Calu3 (cell line): ENCODE measurements around the gene F12. TPM values are rescaled to one million over a fixed set of nuclear protein-coding genes. Genes with fewer than 3 reads are reported as not detected.
A peak's percentile ranks its signal among the peaks of the same experiment; 100 is the strongest.

Experiments used
- BruUV-seq: library from RNA; stranded (reverse); fragments of 400-500 nt; replicated peaks from 2 replicates; lab custom pipeline; 2021; lab: Mats Ljungman, UMichigan
- CTCF ChIA-PET: fragments of 300-600 bp; sonication (Branson Sonifier 250); formaldehyde crosslinking; loops from one replicate; lab custom pipeline; 2022; ENCODE audit warnings: antibody characterized with exemption; lab: Charles Lee
- DNase-seq: peaks from one replicate; pipeline ENCODE4 v3.0.0; 2022
- H3K27ac Mint-ChIP-seq: one replicate; pipeline ENCODE4 v1.8.0; 2022; ENCODE audit warnings: mixed read lengths; ENCODE audit not compliant: unreplicated experiment
- H3K27me3 Mint-ChIP-seq: one replicate; pipeline ENCODE4 v1.8.0; 2022; ENCODE audit warnings: mixed read lengths; ENCODE audit not compliant: unreplicated experiment
- H3K36me3 Mint-ChIP-seq: one replicate; pipeline ENCODE4 v1.8.0; 2022; ENCODE audit warnings: mild to moderate bottlenecking, moderate library complexity, mixed read lengths; ENCODE audit not compliant: insufficient read depth, unreplicated experiment
- H3K4me1 Mint-ChIP-seq: one replicate; pipeline ENCODE4 v1.8.0; 2022; ENCODE audit warnings: mild to moderate bottlenecking, low read depth, mixed read lengths; ENCODE audit not compliant: unreplicated experiment
- H3K4me3 Mint-ChIP-seq: one replicate; pipeline ENCODE4 v1.8.0; 2022; ENCODE audit warnings: mild to moderate bottlenecking, low read depth, moderate library complexity, mixed read lengths; ENCODE audit not compliant: unreplicated experiment
- H3K9me3 Mint-ChIP-seq: one replicate; pipeline ENCODE4 v1.8.0; 2022; ENCODE audit warnings: low read depth, mixed read lengths; ENCODE audit not compliant: unreplicated experiment
- intact Hi-C: fragments of 100-400 bp; cut with micrococcal nuclease; formaldehyde crosslinking; loops from one replicate; pipeline ENCODE4 v1.10.0; 2022; ENCODE audit not compliant: unreplicated experiment
- total RNA-seq: library from RNA; stranded (reverse); gene quantifications from 2 replicates; pipeline ENCODE4 v1.2.3, GENCODE V29; 2022
- TF ChIP-seq, protein P1 (sequence below): fragments of 200-600 bp; IDR thresholded peaks from one replicate; pipeline ENCODE4 v1.8.0; 2022; ENCODE audit warnings: antibody characterized with exemption; ENCODE audit not compliant: unreplicated experiment

Gene F12
- total RNA-seq, 1 experiment from 2014 or later, result 14.3 TPM

DNA sequence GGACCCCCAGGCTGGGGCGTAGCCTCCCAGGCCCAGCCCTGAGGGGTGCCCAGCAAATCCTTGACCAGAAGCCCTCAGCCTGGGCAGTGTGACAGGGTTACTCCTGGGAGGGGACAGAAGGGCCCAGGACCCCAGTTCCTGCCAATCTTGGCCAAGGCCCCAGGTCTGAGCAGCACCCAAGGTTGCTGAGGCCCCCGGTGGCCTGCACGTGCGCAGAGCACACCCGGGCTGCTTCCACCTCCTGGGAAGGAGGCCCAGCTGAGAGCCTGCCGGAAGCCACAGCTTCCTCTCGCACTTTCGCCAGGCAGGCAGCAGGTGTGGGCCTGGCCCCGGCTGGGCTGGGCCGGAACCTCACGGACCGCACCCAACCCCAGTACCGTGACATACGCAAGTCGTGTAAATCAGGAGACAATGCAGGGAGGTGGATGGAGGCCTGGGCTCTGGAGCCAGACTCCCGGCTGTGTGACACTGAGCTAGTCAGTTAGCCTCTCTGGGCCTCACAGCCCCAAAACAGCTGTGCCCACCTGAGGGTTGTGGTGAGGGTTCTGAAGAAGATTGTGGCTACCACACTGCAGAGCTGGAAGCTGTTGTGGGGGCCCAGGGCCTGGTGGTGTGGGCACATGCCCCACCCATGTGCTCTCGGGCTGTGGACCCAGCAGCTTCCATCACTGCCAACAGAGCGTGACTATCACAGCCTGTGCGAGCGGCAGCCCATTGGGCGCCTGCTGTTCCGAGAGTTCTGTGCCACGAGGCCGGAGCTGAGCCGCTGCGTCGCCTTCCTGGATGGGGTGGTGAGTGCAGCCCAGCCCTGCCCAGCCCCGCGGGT lies 22.2 kb upstream of the F12 start:
- Mint-ChIP-seq H3K4me3 (no peak overlapping the region), H3K36me3 (peaks cover 75% of the 10 kb centered on the region), H3K27ac (no peak overlapping the region), H3K4me1 (peaks cover 16% of the 10 kb centered on the region), H3K27me3 (peaks cover 3% of the 10 kb centered on the region), H3K9me3 (no peaks in the 10 kb centered on the region)
- TF ChIP-seq, protein P1, sequence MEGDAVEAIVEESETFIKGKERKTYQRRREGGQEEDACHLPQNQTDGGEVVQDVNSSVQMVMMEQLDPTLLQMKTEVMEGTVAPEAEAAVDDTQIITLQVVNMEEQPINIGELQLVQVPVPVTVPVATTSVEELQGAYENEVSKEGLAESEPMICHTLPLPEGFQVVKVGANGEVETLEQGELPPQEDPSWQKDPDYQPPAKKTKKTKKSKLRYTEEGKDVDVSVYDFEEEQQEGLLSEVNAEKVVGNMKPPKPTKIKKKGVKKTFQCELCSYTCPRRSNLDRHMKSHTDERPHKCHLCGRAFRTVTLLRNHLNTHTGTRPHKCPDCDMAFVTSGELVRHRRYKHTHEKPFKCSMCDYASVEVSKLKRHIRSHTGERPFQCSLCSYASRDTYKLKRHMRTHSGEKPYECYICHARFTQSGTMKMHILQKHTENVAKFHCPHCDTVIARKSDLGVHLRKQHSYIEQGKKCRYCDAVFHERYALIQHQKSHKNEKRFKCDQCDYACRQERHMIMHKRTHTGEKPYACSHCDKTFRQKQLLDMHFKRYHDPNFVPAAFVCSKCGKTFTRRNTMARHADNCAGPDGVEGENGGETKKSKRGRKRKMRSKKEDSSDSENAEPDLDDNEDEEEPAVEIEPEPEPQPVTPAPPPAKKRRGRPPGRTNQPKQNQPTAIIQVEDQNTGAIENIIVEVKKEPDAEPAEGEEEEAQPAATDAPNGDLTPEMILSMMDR, result no peak
- CTCF ChIA-PET, result interaction anchor here (0.6 kb wide), 1 partner anchor 13 kb away, joined by 3 read pairs; no protein-coding TSS in a partner anchor
- DNase-seq, result no peak
- intact Hi-C loops, result no loop called here
- BruUV-seq, result no TSS peak

- intact Hi-C loops, result no loop called here
- peaks cover 9% of the 10 kb centered on the region for H3K27me3 Mint-ChIP-seq
- no TSS peak for BruUV-seq
- H3K27ac Mint-ChIP-seq, result no peak overlapping the region
- H3K36me3 Mint-ChIP-seq, result peaks cover 76% of the 10 kb centered on the region
- no peak overlapping the region for H3K4me3 Mint-ChIP-seq
- no peaks in the 10 kb centered on the region for H3K9me3 Mint-ChIP-seq
- H3K4me1 Mint-ChIP-seq, result peaks cover 22% of the 10 kb centered on the region
- TF ChIP-seq, protein P1, result no peak
- no peak for DNase-seq
- CTCF ChIA-PET, result no interaction called here
Measured at GRCh38 chr5:177430972-177431316, 21.6 kb upstream of the F12 start.

GRCh38 chr5:177430140-177430951 lies 21.0 kb upstream of the F12 start:
- Mint-ChIP-seq H3K4me1 (peaks cover 28% of the 10 kb centered on the region), H3K27me3 (peaks cover 12% of the 10 kb centered on the region), H3K4me3 (peak overlapping the region; percentile 12), H3K36me3 (peaks cover 76% of the 10 kb centered on the region), H3K9me3 (no peaks in the 10 kb centered on the region), H3K27ac (no peak overlapping the region)
- TF ChIP-seq, protein P1, result no peak
- BruUV-seq, result no TSS peak
- CTCF ChIA-PET, result interaction anchor here (0.7 kb wide), 2 partner anchors 11 to 104 kb away, joined by 3 read pairs; no protein-coding TSS in a partner anchor
- intact Hi-C loops, result no loop called here
- DNase-seq, result no peak

GRCh38 chr5:177429248-177430040 lies 20.1 kb upstream of the F12 start:
- peaks cover 12% of the 10 kb centered on the region for H3K27me3 Mint-ChIP-seq
- CTCF ChIA-PET, result interaction anchor here (0.7 to 0.8 kb wide), 3 partner anchors 12 to 105 kb away, joined by 3 read pairs; partner anchors contain the start of gene PRR7
- DNase-seq, result no peak
- H3K4me3 Mint-ChIP-seq, result no peak overlapping the region
- H3K9me3 Mint-ChIP-seq, result no peaks in the 10 kb centered on the region
- peaks cover 73% of the 10 kb centered on the region for H3K36me3 Mint-ChIP-seq
- TF ChIP-seq, protein P1, result no peak
- no TSS peak for BruUV-seq
- peaks cover 34% of the 10 kb centered on the region for H3K4me1 Mint-ChIP-seq
- intact Hi-C loops, result no loop called here
- H3K27ac Mint-ChIP-seq, result peak overlapping the region; percentile 30
